Endothelial cell of umbilical vein (primary cell): ENCODE results near the gene CPT1A. TPM values are rescaled to one million over a fixed set of nuclear protein-coding genes. Genes with fewer than 3 reads are reported as not detected.
A peak's percentile ranks its signal among the peaks of the same experiment; 100 is the strongest.

ENCODE experiments used
- BruUV-seq: library from RNA; stranded (reverse); fragments of 400-500 nt; replicated peaks from 2 replicates; lab custom pipeline; 2021; lab: Mats Ljungman, UMichigan
- CTCF ChIA-PET: fragments of 300-600, 350-600 bp; sonication (Branson Sonifier 250); formaldehyde crosslinking; loops from one replicate; lab custom pipeline; 2021; ENCODE audit warnings: antibody characterized with exemption, inconsistent platforms; lab: Charles Lee
- POLR2A ChIA-PET: fragments of 300-600, 350-600 bp; sonication (Branson Sonifier 250); formaldehyde crosslinking; loops from one replicate; lab custom pipeline; 2021; ENCODE audit warnings: antibody characterized with exemption, inconsistent platforms; lab: Charles Lee
- DNase-seq: peaks from one replicate; pipeline ENCODE4 v3.0.0-alpha.2; 2011; ENCODE audit warnings: low read depth, low spot score
- FAIRE-seq: peaks from 2 replicates; lab custom pipeline; 2011; peaks lifted over from hg19 to GRCh38; lab: Jason Lieb, UNC
- H2AFZ ChIP-seq: 2 replicates; pipeline ENCODE4 v1.6.0; 2012; ENCODE audit warnings: low read depth, low read length, control low read depth, inconsistent platforms
- H3K27ac ChIP-seq: 2 replicates; pipeline ENCODE4 v1.5.1; 2011; ENCODE audit warnings: low read depth, mild to moderate bottlenecking, control low read depth, low read length, moderate library complexity; ENCODE audit not compliant: insufficient read depth
- H3K27me3 ChIP-seq, 2 experiments: 2 replicates each; pipeline versions ENCODE4 v1.6.0 to v1.6.1; 2011; ENCODE audit warnings: low read length in 2 of 2, mixed read lengths in 1 of 2; ENCODE audit not compliant: control insufficient read depth in 2 of 2, insufficient read depth in 2 of 2
- H3K36me3 ChIP-seq, 2 experiments: 2 replicates in 1 of 2; 3 replicates in 1 of 2; pipeline ENCODE4 v1.5.1; 2011; ENCODE audit warnings: low read length in 2 of 2, mild to moderate bottlenecking in 1 of 2, moderate library complexity in 1 of 2; ENCODE audit not compliant: control insufficient read depth in 2 of 2, insufficient read depth in 2 of 2; ENCODE audit errors: extremely low read depth in 1 of 2
- H3K4me1 ChIP-seq: 3 replicates; pipeline ENCODE4 v1.5.1; 2011; ENCODE audit warnings: mild to moderate bottlenecking, low read length; ENCODE audit not compliant: control insufficient read depth, insufficient read depth; ENCODE audit errors: extremely low read depth
- H3K4me2 ChIP-seq: 2 replicates; pipeline ENCODE4 v1.6.1; 2011; ENCODE audit warnings: low read length, control low read depth, mixed read lengths; ENCODE audit not compliant: insufficient read depth
- H3K4me3 ChIP-seq, 3 experiments: fragments of 200-600 bp in 1 of 3; sonication (generic), shearing (Covaris generic) in 1 of 3; replicated peaks in 1 of 3; 2 replicates each; pipeline ENCODE4 v1.5.1; 2011 to 2016; ENCODE audit warnings: control low read depth in 3 of 3, low read length in 3 of 3, mild to moderate bottlenecking in 2 of 3, inconsistent platforms in 1 of 3, low read depth in 1 of 3, moderate library complexity in 1 of 3; ENCODE audit not compliant: insufficient read depth in 1 of 3
- H3K79me2 ChIP-seq: 2 replicates; pipeline ENCODE4 v1.6.0; 2012; ENCODE audit warnings: low read length, inconsistent platforms; ENCODE audit not compliant: control insufficient read depth, insufficient read depth
- H3K9ac ChIP-seq: replicated peaks from 2 replicates; pipeline ENCODE3; 2011; ENCODE audit warnings: low read length, control low read depth; ENCODE audit not compliant: insufficient read depth; ENCODE audit errors: extremely low read depth
- H3K9me1 ChIP-seq: replicated peaks from 3 replicates; pipeline ENCODE4 v1.6.0; 2011; ENCODE audit warnings: mild to moderate bottlenecking, low read length; ENCODE audit not compliant: control insufficient read depth, insufficient read depth; ENCODE audit errors: extremely low read depth
- H3K9me3 ChIP-seq: replicated peaks from 2 replicates; pipeline ENCODE4 v1.5.1; 2012; ENCODE audit warnings: low read length, inconsistent platforms; ENCODE audit not compliant: control insufficient read depth, insufficient read depth
- H4K20me1 ChIP-seq: replicated peaks from 2 replicates; pipeline ENCODE3; 2011; ENCODE audit warnings: mild to moderate bottlenecking, low read length; ENCODE audit not compliant: control insufficient read depth, insufficient read depth; ENCODE audit errors: extremely low read depth
- CTCF ChIP-seq, 2 donors: IDR thresholded peaks; 1 replicate in 1 of 2; 2 replicates in 1 of 2; pipeline ENCODE4 v1.5.1; 2011; ENCODE audit warnings: low read length in 2 of 2, mild to moderate bottlenecking in 2 of 2, moderate library complexity in 2 of 2, control low read depth in 1 of 2, inconsistent platforms in 1 of 2, low read depth in 1 of 2; ENCODE audit not compliant: insufficient read depth in 1 of 2; ENCODE audit errors: extremely low read depth in 1 of 2
- EZH2 ChIP-seq: IDR thresholded peaks from 2 replicates; pipeline ENCODE4 v1.6.1; 2012; ENCODE audit warnings: borderline replicate concordance, low read depth, mild to moderate bottlenecking, moderate library complexity, low read length, inconsistent platforms; ENCODE audit not compliant: severe bottlenecking
- FOS ChIP-seq: IDR thresholded peaks from 2 replicates; pipeline ENCODE4 v1.6.1; 2011; ENCODE audit warnings: mild to moderate bottlenecking, low read length, moderate library complexity, borderline replicate concordance; ENCODE audit not compliant: insufficient read depth
- GATA2 ChIP-seq: IDR thresholded peaks from 2 replicates; pipeline ENCODE4 v1.7.0; 2011; ENCODE audit warnings: low read depth, mild to moderate bottlenecking, moderate library complexity, mixed read lengths, low read length; ENCODE audit not compliant: insufficient read length, insufficient read depth
- JUN ChIP-seq: IDR thresholded peaks from 2 replicates; pipeline ENCODE4 v1.6.1; 2011; ENCODE audit warnings: borderline replicate concordance, low read depth; ENCODE audit not compliant: insufficient read length, insufficient read depth
- MYC ChIP-seq: IDR thresholded peaks from one replicate; pipeline ENCODE4 v1.6.1; 2011; ENCODE audit warnings: mild to moderate bottlenecking, low read depth, low read length
- POLR2A ChIP-seq: IDR thresholded peaks from 2 replicates; pipeline ENCODE4 v1.6.1; 2012; ENCODE audit warnings: low read depth, mild to moderate bottlenecking, control low read depth, low read length
- POLR2AphosphoS5 ChIP-seq: IDR thresholded peaks from 2 replicates; pipeline ENCODE4 v1.6.1; 2012; ENCODE audit warnings: low read depth, mild to moderate bottlenecking, control low read depth, low read length, moderate library complexity; ENCODE audit not compliant: insufficient read depth
- dilution Hi-C: fragments of 300-500 bp; cut with MboI; formaldehyde crosslinking; loops from one replicate; pipeline ENCODE4 v1.15.0; 2019; ENCODE audit warnings: low sequenced_read_pairs; ENCODE audit not compliant: extremely low pct_ligation_motif_present
- intact Hi-C: fragments of 100-400 bp; cut with micrococcal nuclease; formaldehyde crosslinking; loops from one replicate; pipeline ENCODE4 v1.10.0; 2022
- polyA plus RNA-seq, 4 experiments: library from polyadenylated mRNA; depleted of rRNA in 3 of 4; stranded (reverse) in 3 of 4; unstranded in 1 of 4; fragments of >200 nt; gene quantifications; 2 replicates each; pipeline versions ENCODE4 v1.2.1 to v1.2.3, GENCODE V29; 2011 to 2012; ENCODE audit warnings: missing spikeins in 1 of 4
- total RNA-seq: library from RNA; stranded (reverse); gene quantifications from 2 replicates; pipeline ENCODE4 v1.2.3, GENCODE V29; 2021
- TF ChIP-seq, protein P1 (sequence below): IDR thresholded peaks from 2 replicates; pipeline ENCODE4 v1.6.1; 2011; ENCODE audit not compliant: insufficient read depth, insufficient read length

Gene CPT1A
- total and polyA plus RNA-seq, 2 donors (not counting 3 experiments of a cell fraction or from before 2014, with no cell fraction given): 26.3 to 62.1 TPM

DNA sequence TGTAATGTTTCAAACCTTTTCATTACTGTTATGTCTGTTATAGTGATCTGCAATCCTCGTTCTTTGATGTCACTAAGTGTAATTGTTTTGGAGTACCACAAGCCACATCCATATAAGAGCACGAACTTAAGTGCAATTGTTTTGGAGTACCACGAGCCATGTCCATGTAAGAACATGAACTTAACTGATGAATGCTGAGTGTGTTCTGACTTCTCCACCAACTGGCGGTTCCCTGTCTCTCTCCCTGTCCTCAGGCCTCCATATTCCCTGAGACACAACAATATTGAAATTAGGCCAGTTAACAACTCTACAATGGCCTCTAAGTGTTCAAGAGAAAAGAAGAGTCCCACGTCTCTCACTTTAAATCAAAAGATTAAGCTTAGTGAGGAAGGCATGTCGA, 113.9 kb downstream of the CPT1A start:
- intact Hi-C loops: no loop called here
- dilution Hi-C loops: no loop called here
- H3K9ac ChIP-seq: no peak overlapping the region
- H2AFZ ChIP-seq: no peak overlapping the region
- H4K20me1 ChIP-seq: no peaks in the 10 kb centered on the region
- TF ChIP-seq, protein P1, sequence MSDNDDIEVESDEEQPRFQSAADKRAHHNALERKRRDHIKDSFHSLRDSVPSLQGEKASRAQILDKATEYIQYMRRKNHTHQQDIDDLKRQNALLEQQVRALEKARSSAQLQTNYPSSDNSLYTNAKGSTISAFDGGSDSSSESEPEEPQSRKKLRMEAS: no peak
- TF ChIP-seq GATA2 (no peak), EZH2 (no peak), FOS (no peak), CTCF (IDR thresholded peaks at IDR 0.05; ENCODE audit: extremely low read depth in 1 of 2, insufficient read depth in 1 of 2, low read depth in 1 of 2, low read length in 2 of 2) (no peak), MYC (no peak), POLR2A (no peak), POLR2AphosphoS5 (no peak), JUN (no peak)
- DNase-seq: peak; percentile 14
- POLR2A ChIA-PET: no interaction called here
- H3K27ac ChIP-seq: no peak overlapping the region
- no TSS peak for BruUV-seq
- peaks cover 28 to 35% of the 10 kb centered on the region in 2 experiments for H3K27me3 ChIP-seq
- no peaks in the 10 kb centered on the region for H3K36me3 ChIP-seq
- no peak for FAIRE-seq
- no peak overlapping the region for H3K4me2 ChIP-seq
- no peaks in the 10 kb centered on the region for H3K9me3 ChIP-seq
- H3K79me2 ChIP-seq: no peaks in the 10 kb centered on the region
- H3K4me3 ChIP-seq: no peak overlapping the region
- H3K9me1 ChIP-seq: no peaks in the 10 kb centered on the region
- H3K4me1 ChIP-seq: no peaks in the 10 kb centered on the region
- CTCF ChIA-PET: interaction anchor here (0.9 to 1.3 kb wide), 3 partner anchors 9 to 95 kb away, joined by 4 read pairs; no protein-coding TSS in a partner anchor
